Embryonic facial prominence (tissue), 1 donor: ENCODE data around the gene ADGRG1.
A peak's percentile ranks its signal among the peaks of the same experiment; 100 is the strongest.

Experiments
- DNase-seq: peaks from one replicate; pipeline ENCODE4 v3.0.0-alpha.2; 2016; ENCODE audit errors: extremely low spot score

The ADGRG1 gene

DNA sequence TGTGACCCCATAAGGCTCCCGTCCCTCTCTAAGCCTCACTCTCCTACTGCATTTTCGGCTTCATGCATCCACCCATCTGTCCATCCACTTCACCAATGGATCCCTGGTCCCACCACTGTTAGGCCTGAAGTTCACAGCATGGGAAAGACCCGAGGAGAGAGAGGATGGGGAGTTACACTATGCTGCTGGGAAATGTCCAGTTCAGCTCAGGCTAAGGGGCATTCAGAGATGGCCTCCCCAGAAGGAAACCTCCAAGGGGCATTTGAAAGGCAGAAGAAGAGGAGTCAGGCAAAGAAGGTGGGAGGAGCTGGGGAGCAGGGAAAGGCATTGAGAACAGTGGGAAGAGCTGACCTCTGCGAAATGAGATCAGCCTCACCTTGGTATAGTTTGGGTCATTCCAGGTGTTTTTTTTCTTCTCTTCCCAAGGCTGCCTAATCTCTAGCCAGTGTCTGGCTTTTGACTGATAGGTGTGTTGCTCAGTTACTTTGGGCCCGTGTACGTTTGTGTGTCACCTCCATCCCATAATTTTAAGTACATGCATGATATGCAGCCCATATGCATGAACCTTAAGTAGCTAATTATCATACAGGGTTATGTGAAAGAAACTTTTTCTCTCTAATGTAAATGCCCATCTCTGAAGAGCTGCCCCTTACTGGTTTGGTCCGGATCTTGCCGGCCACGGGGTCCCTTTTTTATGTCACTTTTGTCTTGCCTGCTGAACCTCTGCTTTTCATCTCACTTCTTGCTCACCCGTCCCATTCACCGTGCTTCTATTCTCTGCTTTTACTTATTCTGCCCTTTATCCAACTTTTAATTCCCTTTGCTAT, 54.6 kb downstream of the ADGRG1 start:
- DNase-seq: no peak

DNA sequence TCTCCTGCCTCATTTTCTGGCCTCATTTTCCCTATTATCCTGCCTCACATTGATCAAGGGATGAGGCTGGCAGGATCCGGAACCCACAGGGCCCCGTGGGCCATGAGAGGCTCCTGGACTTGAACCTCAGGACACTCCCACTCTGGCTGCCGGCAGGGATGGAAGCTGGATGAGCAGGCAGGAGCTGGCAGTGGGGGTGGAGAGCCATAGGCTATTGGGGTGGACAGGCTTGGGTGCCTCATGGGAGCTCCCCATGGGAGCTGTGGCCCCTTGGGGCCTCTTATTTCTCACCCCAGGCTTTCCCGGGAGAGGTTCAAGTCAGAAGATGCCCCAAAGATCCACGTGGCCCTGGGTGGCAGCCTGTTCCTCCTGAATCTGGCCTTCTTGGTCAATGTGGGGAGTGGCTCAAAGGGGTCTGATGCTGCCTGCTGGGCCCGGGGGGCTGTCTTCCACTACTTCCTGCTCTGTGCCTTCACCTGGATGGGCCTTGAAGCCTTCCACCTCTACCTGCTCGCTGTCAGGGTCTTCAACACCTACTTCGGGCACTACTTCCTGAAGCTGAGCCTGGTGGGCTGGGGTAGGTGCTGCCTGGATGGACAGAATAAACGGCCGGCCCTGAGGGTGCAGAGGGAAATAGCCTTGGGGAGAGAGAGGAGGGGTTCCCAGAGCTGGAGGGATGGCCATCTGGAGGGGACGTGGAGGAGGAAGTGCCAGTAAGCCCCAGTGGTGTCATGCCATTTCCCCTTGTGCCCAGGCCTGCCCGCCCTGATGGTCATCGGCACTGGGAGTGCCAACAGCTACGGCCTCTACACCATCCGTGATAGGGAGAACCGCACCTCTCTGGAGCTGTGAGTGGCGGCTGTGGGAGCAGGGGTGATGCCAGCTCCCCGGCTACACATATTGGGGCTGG, 55.5 kb downstream of the ADGRG1 start:
- DNase-seq: no peak

DNA sequence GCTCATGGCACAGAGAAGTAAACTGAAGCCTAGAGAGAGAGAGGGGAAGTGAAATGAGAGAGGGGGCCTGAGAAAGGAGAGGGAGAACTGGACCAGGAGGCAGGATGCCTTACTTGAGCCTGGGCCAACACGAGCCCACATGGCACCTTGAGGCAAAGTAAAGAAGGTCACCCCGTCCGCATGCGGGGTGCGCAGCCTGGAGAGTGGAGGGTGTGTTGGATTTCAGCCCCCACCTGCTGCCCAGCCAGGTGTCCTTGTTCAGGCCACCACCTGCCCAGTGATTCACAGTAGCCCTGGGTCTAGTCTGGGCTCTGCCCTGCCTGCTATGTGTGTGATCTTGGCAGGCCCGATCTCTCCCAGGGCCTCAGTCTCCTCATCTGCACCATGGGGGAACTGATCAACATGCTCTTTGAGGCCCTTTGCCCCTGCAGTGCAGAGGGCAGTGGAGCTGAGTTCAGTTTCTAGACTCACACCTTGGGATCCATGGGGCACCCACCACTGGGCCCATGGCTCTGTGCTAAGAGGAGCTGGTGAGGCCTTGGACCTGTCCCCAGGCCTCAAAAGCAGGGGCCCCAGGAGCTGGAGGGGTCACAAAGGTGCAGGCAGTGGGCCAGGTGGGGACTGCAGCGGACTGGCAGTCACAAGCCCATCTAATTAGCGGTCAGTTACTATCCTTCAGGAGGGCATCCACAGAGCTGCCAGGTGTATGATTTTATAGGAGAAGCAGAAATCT, 56.4 kb downstream of the ADGRG1 start:
- DNase-seq: no peak

DNA sequence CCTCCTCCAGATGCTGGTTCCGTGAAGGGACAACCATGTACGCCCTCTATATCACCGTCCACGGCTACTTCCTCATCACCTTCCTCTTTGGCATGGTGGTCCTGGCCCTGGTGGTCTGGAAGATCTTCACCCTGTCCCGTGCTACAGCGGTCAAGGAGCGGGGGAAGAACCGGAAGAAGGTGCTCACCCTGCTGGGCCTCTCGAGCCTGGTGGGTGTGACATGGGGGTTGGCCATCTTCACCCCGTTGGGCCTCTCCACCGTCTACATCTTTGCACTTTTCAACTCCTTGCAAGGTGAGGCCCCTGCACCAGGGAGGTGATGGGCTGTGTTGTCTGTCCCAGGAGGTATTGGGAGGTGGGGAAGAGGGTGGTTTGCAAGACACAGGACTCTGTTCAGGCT, 57.2 kb downstream of the ADGRG1 start:
- no peak for DNase-seq

DNA sequence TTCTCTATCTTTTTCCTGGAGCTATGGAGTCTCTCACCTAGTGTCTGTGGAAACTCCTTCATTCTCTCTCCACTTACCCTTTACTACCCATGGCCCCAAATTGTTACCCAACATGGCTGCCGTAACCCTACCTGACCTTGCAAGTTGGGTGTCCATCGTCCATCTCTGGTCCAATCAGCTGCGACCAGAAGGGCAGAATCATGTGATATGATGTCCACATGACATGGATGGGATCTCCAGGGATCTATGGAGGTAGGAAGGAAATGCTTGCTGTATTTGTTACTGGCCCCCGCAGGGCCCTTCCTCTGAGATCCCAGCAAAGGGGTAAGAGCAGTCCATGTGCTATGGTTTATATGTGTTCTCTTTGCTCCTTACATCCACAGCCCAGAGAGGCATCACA, 58.1 kb downstream of the ADGRG1 start:
- no peak for DNase-seq

DNA sequence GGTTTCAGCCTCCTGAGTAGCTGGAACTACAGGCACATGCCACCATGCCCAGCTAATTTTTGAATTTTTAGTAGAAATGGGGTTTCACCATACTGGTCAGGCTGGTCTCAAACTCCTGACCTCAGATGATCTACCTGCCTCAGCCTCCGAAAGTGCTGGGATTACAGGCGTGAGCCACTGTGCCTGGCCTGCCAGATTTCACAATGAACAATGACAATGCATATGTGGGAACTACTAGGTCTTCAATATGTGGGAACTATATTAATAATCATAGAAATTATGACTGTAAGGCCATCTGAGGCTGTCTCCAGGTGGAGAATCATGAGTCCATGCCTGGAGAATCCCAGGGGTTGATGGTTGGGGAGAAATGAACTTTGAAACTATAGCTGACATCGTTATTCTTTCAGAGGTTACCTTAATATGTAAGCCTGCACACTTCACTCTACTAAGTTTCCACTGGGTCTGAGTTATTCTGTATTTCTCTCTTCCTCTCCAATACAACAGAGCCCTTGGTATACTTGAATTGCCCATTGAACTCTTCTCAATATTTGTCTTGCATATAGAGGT, 59.0 kb downstream of the ADGRG1 start:
- no peak for DNase-seq

DNA sequence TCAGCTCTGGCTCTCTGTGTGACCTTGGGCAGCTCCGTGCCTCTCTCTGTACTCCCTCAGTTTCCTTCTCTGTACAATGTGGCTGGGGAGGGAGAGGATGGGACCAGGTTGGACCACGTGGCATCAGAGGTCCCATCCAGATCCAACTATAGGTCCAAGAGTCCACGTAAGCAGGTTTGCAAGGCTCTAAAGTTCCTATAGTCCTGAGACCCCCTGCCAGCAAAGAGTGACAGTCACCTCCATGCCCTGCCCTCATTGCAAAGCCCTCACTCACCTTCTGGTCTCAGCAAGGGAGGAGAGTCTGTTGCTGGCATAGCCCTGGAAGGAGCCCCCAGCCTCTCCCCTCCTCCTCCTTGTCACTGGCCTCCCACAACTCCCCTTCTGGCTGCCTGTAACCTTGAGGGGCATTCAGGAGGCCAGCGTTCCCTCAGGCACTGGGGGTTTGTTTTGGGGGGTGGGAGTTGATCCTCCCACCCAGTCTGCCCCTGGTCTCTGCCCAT, 60.1 kb downstream of the ADGRG1 start:
- DNase-seq: no peak

DNA sequence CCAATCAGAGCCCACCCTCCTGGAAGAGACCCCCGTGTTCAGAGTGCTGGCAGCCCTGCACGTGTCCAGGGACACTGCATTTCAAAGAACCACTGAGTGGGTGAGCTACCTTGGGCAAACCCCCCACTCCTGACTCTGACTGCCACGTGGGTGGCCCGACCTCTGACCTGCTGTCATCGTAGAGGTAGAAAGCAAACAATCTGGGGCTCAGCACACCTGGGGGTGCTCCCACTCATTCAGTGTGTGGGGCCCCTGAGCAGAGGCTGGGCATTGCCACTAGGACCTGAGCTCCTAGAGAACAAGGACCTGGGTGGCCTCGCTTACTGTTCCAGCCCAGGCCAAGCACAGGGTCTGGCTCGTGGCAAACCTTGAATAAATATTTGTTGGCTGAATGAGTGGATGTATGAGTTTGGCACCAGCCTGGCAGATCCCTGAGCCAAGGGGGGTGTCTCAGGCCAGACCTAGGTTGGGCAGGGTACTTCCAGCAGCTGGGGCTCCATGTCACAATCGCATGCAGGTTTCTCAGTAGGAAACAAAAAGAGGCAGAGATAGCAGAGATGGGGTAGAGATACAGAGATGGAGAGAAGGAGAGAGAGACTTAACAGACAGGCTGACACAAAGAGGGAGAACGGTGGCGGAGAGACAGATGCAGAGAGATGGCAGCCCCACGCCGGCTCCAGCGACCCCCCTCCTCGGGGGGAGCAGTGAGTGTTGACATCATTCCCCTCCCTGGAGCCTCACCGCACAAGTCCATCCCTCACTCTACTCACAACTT, 60.7 kb downstream of the ADGRG1 start:
- no peak for DNase-seq

DNA sequence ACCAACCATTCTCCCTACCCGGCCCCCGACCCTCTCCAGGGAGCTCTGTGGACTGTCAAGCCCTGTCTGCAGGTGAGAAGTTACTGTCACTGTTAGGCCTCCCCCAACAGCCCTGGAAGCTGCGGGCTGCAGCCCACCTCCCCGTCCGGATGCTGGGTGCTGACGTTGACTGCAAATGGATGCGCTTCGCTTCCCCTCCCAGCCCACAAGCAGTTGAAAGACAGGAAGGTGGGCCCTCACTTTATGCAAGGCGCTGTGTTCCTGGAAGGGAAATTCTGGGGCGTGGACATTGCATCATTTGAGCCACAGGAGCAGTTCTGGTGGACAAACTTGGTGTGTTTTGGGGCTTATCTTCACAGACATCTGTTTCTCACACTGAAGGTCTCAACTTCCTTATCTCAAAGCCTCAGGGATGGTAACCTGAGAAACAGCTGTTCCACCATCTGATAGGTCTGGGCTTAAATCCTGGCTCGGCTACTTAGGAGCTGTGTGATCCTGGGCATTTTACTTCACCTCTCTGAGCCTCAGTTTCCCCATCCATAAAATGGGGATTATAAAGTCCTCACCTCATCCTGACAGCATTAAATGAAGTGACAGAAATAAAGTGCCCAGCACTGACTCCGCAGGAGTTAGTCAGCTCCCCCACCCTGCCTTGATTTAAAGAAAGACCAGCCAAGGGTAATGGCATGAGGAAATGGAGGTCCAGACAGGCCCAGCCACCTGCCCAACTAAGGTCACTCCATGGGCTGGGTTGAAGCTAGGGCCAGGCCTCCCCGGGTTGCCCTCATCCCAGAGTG, 61.5 kb downstream of the ADGRG1 start:
- DNase-seq: no peak

DNA sequence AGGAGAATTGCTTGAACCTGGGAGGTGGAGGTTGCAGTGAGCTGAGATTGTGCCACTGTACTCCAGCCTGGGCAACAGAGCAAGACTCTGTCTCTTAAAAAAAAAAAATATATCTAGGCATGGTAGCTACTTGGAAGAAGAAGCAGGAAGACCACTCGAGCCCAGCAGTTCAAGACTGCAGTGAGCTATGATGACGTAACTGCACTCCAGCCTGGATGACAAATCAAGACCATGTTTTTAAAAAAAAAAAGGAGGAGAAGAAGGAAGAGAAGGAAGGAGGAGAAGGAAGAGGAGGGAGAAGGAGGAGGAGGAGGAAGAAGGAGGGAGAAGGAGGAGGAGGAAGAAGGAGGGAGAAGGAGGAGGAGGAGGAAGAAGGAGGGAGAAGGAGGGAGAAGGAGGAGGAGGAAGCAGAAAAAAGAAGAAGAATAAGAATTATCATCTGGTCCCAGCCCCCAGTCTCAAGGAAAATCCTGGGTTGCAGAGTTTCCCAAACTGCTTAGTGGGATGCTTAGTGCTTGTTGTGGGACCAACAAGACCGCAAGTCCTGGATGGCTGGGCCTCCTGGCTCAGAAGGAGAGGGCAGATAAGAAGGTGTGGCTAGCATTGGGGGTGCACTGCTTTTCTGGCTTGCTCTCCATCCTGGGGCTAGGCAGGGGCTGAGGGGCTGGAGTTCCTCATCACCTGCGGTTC, 62.5 kb downstream of the ADGRG1 start:
- DNase-seq: no peak

DNA sequence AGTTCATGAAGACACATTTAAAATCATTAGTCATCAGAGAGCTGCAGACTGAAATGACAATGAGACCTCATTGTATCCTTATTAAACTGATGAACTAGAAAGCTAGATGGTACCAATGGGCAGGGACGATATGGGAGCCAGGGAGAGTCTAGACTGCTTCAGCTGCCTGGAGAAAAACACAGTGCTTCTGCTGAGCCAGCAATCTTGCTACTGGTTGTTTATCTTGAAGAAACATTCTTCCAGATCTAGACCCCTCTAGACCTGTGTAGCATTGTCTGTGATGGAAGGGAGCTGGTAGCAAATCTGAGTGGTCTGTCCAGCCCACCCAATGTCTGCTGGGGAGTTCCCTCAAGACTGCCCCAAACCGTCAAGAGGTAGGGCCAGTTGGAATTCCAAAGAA, 64.2 kb downstream of the ADGRG1 start:
- DNase-seq: no peak

DNA sequence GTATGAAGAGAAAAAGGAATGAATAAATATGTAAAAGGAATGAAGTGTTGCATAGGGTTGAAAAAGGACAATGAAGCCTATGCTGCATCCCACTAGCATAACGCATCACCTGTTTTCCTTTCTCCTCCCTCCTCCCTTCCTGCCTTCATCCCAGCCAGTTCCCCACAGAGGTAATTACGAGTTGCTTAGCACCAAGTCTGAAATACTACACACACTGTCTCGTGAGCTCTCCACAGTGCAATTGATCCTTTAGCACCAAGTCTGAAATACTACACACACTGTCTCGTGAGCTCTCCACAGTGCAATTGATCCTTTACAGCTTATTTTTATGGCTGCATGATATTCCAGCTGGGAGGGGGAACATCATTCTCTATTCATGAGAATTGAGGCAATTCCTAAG, 65.1 kb downstream of the ADGRG1 start:
- DNase-seq: no peak

DNA sequence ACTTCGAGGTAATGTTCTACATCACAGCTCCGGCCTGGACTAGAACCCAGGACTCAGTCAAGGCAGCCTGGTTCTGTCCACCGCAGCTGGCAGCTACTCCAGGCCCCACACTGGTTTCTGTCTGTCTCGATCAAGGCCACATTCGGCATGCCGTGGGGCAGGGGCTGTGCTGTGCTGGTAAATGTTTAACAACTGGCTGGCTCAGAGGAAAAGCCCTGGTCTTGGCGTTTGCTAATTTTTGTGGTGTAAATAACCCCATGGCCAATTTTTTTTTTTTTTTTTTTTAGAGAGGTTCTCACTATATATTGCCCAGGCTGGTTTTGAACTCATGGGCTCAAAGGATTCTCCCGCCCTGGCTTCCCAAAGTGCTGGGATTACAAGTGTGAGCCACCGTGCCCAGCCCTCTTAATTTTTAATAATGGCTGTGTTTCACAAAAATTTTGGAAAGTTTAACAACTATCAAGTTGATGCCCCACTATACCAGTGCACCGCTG, 65.8 kb downstream of the ADGRG1 start:
- no peak for DNase-seq

DNA sequence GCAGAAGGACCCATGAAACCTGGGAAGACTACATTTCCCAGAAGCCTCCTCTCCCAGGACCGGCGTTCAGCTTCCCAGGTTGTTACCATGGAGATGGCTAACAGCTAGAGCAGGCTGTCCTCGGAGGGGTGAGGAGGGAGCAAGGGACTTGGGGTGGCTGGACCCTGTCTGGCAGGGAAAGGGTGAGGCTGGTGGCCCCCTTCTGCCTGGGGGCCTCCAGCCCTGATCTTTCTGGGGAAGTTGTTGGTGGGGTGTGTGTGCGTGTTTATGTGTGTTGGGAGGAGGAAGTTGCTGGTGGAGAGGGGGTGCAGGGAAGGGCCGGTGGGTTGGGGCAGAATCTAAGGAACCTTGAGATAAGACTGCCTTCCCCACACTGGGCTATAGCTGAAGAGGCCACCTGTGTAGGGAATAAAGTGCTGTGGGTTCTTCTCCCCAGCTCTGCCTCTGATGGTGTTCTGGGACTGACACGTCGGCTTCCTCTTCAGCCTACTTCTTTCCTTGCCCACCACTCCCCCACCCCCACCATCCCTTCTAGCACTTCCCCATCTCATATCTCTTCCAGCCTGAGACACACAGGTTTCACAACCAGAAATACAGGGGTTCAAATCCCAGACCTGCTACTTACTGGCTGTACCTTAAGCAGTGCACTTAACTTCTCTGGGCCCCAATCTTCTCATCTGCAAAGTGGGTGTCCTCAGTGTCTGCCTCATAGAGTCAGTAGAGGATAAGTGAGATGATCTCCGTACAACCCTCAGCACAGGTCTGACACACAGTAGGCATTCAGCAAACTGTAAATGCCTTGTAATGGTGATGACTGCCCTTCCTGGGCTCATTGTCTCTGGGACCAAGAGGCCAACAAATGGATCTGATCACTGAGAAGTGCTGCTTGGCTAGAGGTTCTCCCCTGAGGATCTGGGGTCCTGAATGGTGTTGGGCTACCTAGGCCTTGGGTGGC, 66.6 kb downstream of the ADGRG1 start, which contains the start of gene DRC7:
Gene DRC7, plus strand, starts transcription at position 82 of the 955 bp plus-strand sequence. CDS start 3,144 bp downstream, outside the sequence.
- peak; percentile 36 for DNase-seq

DNA sequence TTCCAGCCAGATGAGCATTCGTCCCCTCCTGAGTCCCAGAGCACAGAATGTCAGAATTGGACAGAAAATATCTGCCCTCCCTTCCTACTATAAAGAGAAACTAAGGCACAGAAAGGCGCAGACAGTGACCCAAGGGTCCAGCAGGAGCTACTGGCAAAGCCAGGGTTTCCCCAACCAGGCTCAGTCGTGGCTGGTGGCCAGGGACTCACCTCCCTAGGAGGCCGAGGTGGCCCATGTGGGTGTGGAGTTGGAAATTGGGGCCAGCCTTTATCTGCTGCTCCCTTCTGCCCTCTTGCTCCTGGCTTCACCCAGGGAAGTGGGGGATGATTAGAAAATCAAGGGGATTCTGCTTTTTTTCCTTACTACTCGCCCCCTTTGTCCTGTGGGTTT, 67.2 kb downstream of the ADGRG1 start:
- DNase-seq: no peak

DNA sequence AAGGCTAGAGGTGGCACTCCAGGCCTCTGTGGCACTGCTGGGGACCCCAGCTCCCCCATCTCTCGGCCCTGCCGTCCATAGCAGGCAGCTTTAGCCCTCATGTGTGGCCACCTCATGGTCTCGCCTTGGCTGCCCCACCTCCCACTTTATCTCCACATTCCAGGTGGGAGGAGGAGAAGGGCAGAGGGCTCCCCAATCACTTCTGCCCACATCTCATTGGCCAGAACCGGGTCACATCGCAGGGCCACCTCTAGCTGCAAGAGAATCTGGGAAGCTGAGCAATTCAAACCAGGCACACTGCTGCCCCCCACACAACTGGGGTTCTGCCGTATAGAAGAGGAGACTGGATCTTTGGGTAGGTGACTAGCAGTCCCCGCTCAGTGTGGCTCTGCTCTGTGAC, 67.8 kb downstream of the ADGRG1 start:
- DNase-seq: no peak

DNA sequence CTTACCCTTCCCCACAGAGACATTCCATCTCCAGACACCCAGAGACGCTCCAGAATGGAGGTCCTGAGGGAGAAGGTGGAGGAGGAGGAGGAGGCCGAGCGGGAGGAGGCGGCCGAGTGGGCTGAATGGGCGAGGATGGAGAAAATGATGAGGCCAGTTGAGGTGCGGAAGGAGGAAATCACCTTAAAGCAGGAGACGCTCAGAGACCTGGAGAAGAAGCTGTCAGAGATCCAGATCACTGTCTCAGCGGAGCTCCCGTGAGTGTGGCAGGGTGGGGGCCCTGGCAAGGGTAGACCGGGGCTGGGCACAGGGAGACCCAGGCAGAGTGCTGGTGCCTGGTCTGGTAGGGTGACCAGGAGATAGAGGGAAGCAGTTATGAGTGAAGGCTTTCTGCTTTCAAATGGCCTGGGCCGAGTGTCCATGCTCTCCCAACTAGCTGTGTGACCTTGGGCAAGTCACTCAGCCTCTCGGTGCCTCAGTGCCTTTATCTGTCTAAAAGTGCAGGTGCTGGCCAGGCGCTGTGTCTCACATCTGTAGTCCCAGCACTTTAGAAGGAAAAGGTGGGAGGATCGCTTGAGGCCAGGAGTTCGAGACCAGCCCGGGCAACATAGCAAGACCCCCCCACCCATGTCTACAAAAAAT, 69.6 kb downstream of the ADGRG1 start:
- no peak for DNase-seq
